ENCODE measurements around the gene UQCRC2. TPM values are rescaled to one million over a fixed set of nuclear protein-coding genes. Genes with fewer than 3 reads are reported as not detected.

UQCRC2 gene
- total and polyA plus RNA-seq, 4 donors = 122 to 143 (median 131) TPM

DNA sequence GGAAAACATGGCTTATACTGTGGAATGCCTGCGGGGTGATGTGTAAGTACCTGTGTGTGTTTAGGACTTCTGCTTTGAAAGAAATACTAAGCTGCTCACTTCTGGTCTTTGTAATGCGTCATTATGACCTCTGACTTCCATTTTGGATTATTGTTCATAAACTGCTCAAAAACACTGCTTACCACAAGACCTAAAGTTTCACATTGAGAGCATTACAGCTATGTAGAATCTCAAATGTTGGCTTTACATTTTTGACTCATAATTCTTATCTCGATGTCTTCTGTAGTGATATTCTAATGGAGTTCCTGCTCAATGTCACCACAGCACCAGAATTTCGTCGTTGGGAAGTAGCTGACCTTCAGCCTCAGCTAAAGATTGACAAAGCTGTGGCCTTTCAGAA lies 9.3 kb downstream of the UQCRC2 start:
- peaks cover 10 to 16% of the 10 kb centered on the region in 2 donors for H3K36me3 ChIP-seq (ENCODE audit: control insufficient read depth in 1 of 2, insufficient read depth in 2 of 2, low read length in 1 of 2)
- 87 to 94% methylated on average over 5 of the region's 5 CpGs for WGBS, 2 donors
- no peak for ATAC-seq (ENCODE audit: low FRiP score)
- no peaks in the 10 kb centered on the region for H3K27me3 ChIP-seq (ENCODE audit: control insufficient read depth in 1 of 2, insufficient read depth in 2 of 2, low read length in 1 of 2)
- DNase-seq = no peak
- no peak overlapping the region for H3K4me3 ChIP-seq (ENCODE audit: low read length in 2 of 2)
- no peaks in the 10 kb centered on the region for H3K9me3 ChIP-seq (ENCODE audit: control insufficient read depth, low read length)
- no peaks in the 10 kb centered on the region for H3K4me1 ChIP-seq (ENCODE audit: control insufficient read depth in 1 of 2, insufficient read depth in 2 of 2, low read length in 2 of 2)
- intact Hi-C loops (cut with DNase I) = no loop called here
- H3K27ac ChIP-seq (ENCODE audit: low read depth in 1 of 2, low read length in 2 of 2) = no peak overlapping the region

DNA sequence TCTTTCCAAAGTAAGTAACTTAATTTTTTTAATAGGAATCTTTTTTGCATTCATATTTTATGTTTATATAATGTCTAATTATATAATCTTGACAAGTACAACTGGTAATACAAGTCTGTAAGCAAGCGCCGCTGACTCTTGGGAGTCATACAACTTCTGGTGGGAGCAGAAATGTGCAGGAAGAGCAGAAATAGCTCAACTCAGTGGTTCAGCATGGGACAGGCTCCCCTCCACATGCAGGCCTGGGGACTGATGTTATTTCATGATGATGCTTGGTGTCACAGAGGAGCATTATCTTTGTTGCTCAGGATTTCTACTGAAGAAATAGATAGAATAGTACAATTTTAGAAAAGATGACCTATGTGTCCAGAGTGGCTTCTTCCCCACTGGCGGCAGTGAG lies 10.7 kb downstream of the UQCRC2 start:
- intact Hi-C loops (cut with DNase I) = no loop called here
- 88 to 92% methylated on average over 3 of the region's 3 CpGs for whole genome bisulfite sequencing, 2 donors
- DNase-seq (no peak), ATAC-seq (ENCODE audit: low FRiP score) (no peak)
- Histone ChIP-seq H3K27me3 (ENCODE audit: control insufficient read depth in 1 of 2, insufficient read depth in 2 of 2, low read length in 1 of 2) (no peaks in the 10 kb centered on the region), H3K4me1 (ENCODE audit: control insufficient read depth in 1 of 2, insufficient read depth in 2 of 2, low read length in 2 of 2) (no peaks in the 10 kb centered on the region), H3K4me3 (ENCODE audit: low read length in 2 of 2) (no peak overlapping the region), H3K36me3 (ENCODE audit: control insufficient read depth in 1 of 2, insufficient read depth in 2 of 2, low read length in 1 of 2) (peaks cover 7 to 16% of the 10 kb centered on the region in 2 donors), H3K9me3 (ENCODE audit: control insufficient read depth, low read length) (no peaks in the 10 kb centered on the region), H3K27ac (ENCODE audit: low read depth in 1 of 2, low read length in 2 of 2) (no peak overlapping the region)

DNA sequence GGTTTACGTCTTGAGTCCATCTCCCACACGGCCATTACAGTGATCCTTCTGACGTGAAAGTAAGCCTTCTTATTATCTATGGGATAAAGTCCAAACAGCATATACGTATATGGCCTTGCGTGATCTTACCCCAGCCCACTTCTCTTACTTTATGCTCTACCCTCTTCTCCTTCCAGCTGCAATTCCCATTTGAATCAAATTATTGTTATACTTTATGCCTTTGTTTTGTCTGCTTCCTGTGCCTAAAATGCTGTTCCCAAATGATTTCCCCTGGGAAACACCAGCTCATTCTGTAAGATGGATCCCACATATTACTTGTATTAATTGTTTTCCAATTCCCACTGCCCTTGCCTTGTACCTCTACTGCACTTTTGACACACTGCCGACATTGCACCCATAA lies 11.2 kb downstream of the UQCRC2 start:
- ATAC-seq (ENCODE audit: low FRiP score) (no peak), DNase-seq (no peak)
- Histone ChIP-seq H3K27ac (ENCODE audit: low read depth in 1 of 2, low read length in 2 of 2) (no peak overlapping the region), H3K36me3 (ENCODE audit: control insufficient read depth in 1 of 2, insufficient read depth in 2 of 2, low read length in 1 of 2) (peaks cover 6 to 14% of the 10 kb centered on the region in 2 donors), H3K4me3 (ENCODE audit: low read length in 2 of 2) (no peak overlapping the region), H3K4me1 (ENCODE audit: control insufficient read depth in 1 of 2, insufficient read depth in 2 of 2, low read length in 2 of 2) (no peaks in the 10 kb centered on the region), H3K27me3 (ENCODE audit: control insufficient read depth in 1 of 2, insufficient read depth in 2 of 2, low read length in 1 of 2) (no peaks in the 10 kb centered on the region), H3K9me3 (ENCODE audit: control insufficient read depth, low read length) (no peaks in the 10 kb centered on the region)
- WGBS, 2 donors = 82 to 85% methylated on average over 6 of the region's 6 CpGs
- intact Hi-C loops (cut with DNase I) = no loop called here

DNA sequence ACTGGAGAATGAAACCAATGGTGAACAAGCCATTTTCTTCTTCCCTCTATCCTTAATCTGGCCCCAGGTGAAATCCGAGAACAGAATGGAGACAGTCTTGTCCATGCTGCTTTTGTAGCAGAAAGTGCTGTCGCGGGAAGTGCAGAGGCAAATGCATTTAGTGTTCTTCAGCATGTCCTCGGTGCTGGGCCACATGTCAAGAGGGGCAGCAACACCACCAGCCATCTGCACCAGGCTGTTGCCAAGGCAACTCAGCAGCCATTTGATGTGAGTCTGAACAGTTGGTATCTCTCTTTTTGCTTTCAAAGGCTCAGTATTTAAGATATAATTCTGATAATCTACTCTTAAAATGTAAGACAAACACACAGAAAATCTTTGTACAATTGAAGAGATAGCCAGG lies 18.7 kb downstream of the UQCRC2 start:
- no peak for DNase-seq
- WGBS, 2 donors = 82 to 83% methylated on average over 4 of the region's 4 CpGs
- Histone ChIP-seq H3K4me3 (ENCODE audit: low read length in 2 of 2) (no peak overlapping the region), H3K27me3 (ENCODE audit: control insufficient read depth in 1 of 2, insufficient read depth in 2 of 2, low read length in 1 of 2) (no peaks in the 10 kb centered on the region), H3K36me3 (ENCODE audit: control insufficient read depth in 1 of 2, insufficient read depth in 2 of 2, low read length in 1 of 2) (peaks cover 11 to 12% of the 10 kb centered on the region in 2 donors), H3K4me1 (ENCODE audit: control insufficient read depth in 1 of 2, insufficient read depth in 2 of 2, low read length in 2 of 2) (no peaks in the 10 kb centered on the region), H3K27ac (ENCODE audit: low read depth in 1 of 2, low read length in 2 of 2) (no peak overlapping the region), H3K9me3 (ENCODE audit: control insufficient read depth, low read length) (no peaks in the 10 kb centered on the region)
- no peak for ATAC-seq (ENCODE audit: low FRiP score)
- intact Hi-C loops (cut with DNase I) = no loop called here

DNA sequence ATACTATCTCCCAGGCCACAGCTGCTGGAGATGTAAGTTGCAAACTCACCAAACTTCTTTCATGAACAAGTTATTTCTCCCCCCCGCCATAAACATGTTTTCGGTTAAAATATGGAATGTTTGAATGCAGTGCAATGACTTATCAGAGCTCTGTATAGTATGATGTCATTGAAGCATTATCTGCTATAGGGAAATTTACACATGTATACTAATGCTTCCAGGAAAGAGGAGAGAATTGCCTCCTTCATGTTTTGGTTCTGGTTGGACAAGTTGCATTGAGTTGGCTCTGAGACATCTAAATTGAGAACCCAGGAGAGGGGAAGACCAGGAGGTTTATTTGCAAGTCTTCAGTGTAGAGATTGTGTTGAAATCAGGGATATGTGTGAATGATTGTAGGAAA lies 20.8 kb downstream of the UQCRC2 start:
- no peaks in the 10 kb centered on the region for H3K4me1 ChIP-seq (ENCODE audit: control insufficient read depth in 1 of 2, insufficient read depth in 2 of 2, low read length in 2 of 2)
- 89 to 96% methylated on average over 2 of the region's 2 CpGs for WGBS, 2 donors
- ATAC-seq (ENCODE audit: low FRiP score) (no peak), DNase-seq (no peak)
- no peaks in the 10 kb centered on the region for H3K27me3 ChIP-seq (ENCODE audit: control insufficient read depth in 1 of 2, insufficient read depth in 2 of 2, low read length in 1 of 2)
- H3K36me3 ChIP-seq (ENCODE audit: control insufficient read depth in 1 of 2, insufficient read depth in 2 of 2, low read length in 1 of 2) = peaks cover 13 to 19% of the 10 kb centered on the region in 2 donors
- no peaks in the 10 kb centered on the region for H3K9me3 ChIP-seq (ENCODE audit: control insufficient read depth, low read length)
- no peak overlapping the region for H3K4me3 ChIP-seq (ENCODE audit: low read length in 2 of 2)
- H3K27ac ChIP-seq (ENCODE audit: low read depth in 1 of 2, low read length in 2 of 2) = no peak overlapping the region
- intact Hi-C loops (cut with DNase I) = no loop called here

DNA sequence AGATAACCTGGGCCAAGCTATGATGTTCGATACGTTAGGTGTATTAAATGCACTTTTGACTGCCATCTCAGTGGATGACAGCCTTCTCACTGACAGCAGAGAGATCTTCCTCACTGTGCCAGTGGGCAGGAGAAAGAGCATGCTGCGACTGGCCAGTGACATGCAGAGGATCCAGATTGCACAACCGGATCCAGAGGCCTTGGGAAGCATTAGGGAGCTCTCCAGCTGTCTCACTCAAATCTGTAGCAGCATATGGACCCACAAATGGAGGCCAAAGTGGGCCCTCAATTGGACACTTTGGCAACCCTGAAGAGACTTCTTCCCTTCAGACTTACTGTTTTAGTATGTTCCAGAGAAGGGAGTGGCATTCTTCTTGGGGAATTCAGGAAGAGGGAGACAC lies 26.9 kb downstream of the UQCRC2 start:
- no peak for ATAC-seq (ENCODE audit: low FRiP score)
- Histone ChIP-seq H3K27ac (ENCODE audit: low read depth in 1 of 2, low read length in 2 of 2) (no peak overlapping the region), H3K4me3 (ENCODE audit: low read length in 2 of 2) (no peak overlapping the region), H3K27me3 (ENCODE audit: control insufficient read depth in 1 of 2, insufficient read depth in 2 of 2, low read length in 1 of 2) (no peaks in the 10 kb centered on the region), H3K4me1 (ENCODE audit: control insufficient read depth in 1 of 2, insufficient read depth in 2 of 2, low read length in 2 of 2) (no peaks in the 10 kb centered on the region), H3K9me3 (ENCODE audit: control insufficient read depth, low read length) (no peaks in the 10 kb centered on the region), H3K36me3 (ENCODE audit: control insufficient read depth in 1 of 2, insufficient read depth in 2 of 2, low read length in 1 of 2) (peaks cover 12 to 20% of the 10 kb centered on the region in 2 donors)
- WGBS, 2 donors = 90 to 96% methylated on average over 4 of the region's 4 CpGs
- intact Hi-C loops (cut with DNase I) = no loop called here
- DNase-seq = no peak

DNA sequence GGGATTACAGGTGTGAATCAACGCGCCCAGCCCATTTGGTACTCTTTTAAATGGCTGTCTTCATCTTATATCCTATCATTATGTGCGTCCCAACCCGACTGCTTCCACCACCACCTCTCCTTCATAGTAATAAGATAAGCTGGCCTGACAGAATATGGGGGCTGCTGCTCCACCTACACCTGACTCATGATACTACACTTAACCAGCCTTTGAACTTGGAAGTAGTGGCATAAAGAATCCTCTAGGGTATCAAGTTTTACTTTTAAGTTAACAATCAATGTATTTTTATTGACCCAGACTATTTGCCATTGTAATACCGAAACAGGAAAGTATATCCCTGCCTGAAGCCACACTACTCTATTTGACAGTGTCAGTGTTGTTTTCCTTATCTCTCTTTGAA lies 28.9 kb downstream of the UQCRC2 start:
- ATAC-seq (ENCODE audit: low FRiP score) (no peak), DNase-seq (no peak)
- intact Hi-C loops (cut with DNase I) = no loop called here
- peaks cover 7 to 17% of the 10 kb centered on the region in 2 donors for H3K36me3 ChIP-seq (ENCODE audit: control insufficient read depth in 1 of 2, insufficient read depth in 2 of 2, low read length in 1 of 2)
- H3K9me3 ChIP-seq (ENCODE audit: control insufficient read depth, low read length) = no peaks in the 10 kb centered on the region
- H3K4me3 ChIP-seq (ENCODE audit: low read length in 2 of 2) = no peak overlapping the region
- no peak overlapping the region for H3K27ac ChIP-seq (ENCODE audit: low read depth in 1 of 2, low read length in 2 of 2)
- WGBS, 2 donors = 92 to 95% methylated on average over 5 of the region's 5 CpGs
- H3K27me3 ChIP-seq (ENCODE audit: control insufficient read depth in 1 of 2, insufficient read depth in 2 of 2, low read length in 1 of 2) = no peaks in the 10 kb centered on the region
- H3K4me1 ChIP-seq (ENCODE audit: control insufficient read depth in 1 of 2, insufficient read depth in 2 of 2, low read length in 2 of 2) = no peaks in the 10 kb centered on the region

DNA sequence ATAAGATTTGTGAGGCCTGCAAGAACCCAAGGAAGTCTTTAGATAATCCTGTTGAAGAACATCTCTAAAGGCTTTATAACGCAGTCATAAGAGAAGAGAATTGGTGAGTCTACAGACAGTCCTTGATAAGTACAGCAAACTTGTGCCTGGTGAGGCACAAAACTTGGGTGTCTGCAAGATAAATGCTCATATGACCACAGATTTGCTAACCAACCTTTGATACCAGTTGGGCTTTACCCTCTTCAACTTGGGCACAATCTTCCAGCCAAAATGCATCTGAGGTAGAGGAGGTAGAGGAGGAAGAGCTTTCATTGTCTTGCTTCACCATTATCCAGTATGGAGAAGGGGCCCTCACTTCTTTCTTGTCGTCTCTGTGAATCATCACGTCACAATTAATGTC lies 30.9 kb downstream of the UQCRC2 start:
- Histone ChIP-seq H3K36me3 (ENCODE audit: control insufficient read depth in 1 of 2, insufficient read depth in 2 of 2, low read length in 1 of 2) (peaks cover 7 to 9% of the 10 kb centered on the region in 2 donors), H3K27me3 (ENCODE audit: control insufficient read depth in 1 of 2, insufficient read depth in 2 of 2, low read length in 1 of 2) (no peaks in the 10 kb centered on the region), H3K9me3 (ENCODE audit: control insufficient read depth, low read length) (no peaks in the 10 kb centered on the region), H3K4me3 (ENCODE audit: low read length in 2 of 2) (no peak overlapping the region), H3K27ac (ENCODE audit: low read depth in 1 of 2, low read length in 2 of 2) (no peak overlapping the region), H3K4me1 (ENCODE audit: control insufficient read depth in 1 of 2, insufficient read depth in 2 of 2, low read length in 2 of 2) (no peaks in the 10 kb centered on the region)
- intact Hi-C loops (cut with DNase I) = no loop called here
- DNase-seq = no peak
- WGBS, 2 donors = 85% methylated on average over 3 of the region's 3 CpGs
- ATAC-seq (ENCODE audit: low FRiP score) = no peak

DNA sequence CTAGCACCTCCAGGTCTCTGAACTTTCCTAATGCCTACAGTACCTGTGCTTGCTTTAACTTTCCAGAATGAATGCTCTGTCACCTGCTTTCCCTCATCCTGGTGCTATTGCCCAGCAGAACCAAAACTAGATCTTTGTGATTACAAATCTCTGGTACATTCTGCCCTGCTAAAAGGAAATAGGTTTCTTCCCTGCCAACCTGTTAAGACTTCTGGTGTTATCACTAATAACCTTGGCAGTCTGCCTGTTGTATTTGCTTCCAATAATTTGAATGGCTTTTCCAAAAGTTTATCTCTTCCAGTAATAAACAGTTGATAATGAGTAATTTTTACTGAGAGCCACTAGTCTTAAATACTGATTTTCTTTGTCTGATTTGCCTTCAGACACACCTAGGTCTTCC lies 32.4 kb downstream of the UQCRC2 start:
- DNase-seq (no peak), ATAC-seq (ENCODE audit: low FRiP score) (no peak)
- Histone ChIP-seq H3K9me3 (ENCODE audit: control insufficient read depth, low read length) (no peaks in the 10 kb centered on the region), H3K4me3 (ENCODE audit: low read length in 2 of 2) (no peak overlapping the region), H3K36me3 (ENCODE audit: control insufficient read depth in 1 of 2, insufficient read depth in 2 of 2, low read length in 1 of 2) (peaks cover 0 to 7% of the 10 kb centered on the region in 2 donors), H3K27ac (ENCODE audit: low read depth in 1 of 2, low read length in 2 of 2) (no peak overlapping the region), H3K27me3 (ENCODE audit: control insufficient read depth in 1 of 2, insufficient read depth in 2 of 2, low read length in 1 of 2) (no peaks in the 10 kb centered on the region), H3K4me1 (ENCODE audit: control insufficient read depth in 1 of 2, insufficient read depth in 2 of 2, low read length in 2 of 2) (no peaks in the 10 kb centered on the region)
- intact Hi-C loops (cut with DNase I) = no loop called here

Data from aorta (tissue), 5 donors.